Adipocyte (in vitro differentiated cells): ENCODE measurements around the gene FGF22.

ENCODE experiments used
- DNase-seq: peaks from one replicate; pipeline ENCODE4 v3.0.0-alpha.2; 2015; ENCODE audit warnings: low read depth
- H3K27me3 ChIP-seq: replicated peaks from 2 replicates; pipeline ENCODE4 v1.7.0; 2013; ENCODE audit warnings: mild to moderate bottlenecking, low read length, moderate library complexity; ENCODE audit not compliant: control insufficient read depth, insufficient read depth
- H3K36me3 ChIP-seq: 2 replicates; pipeline ENCODE4 v1.7.0; 2013; ENCODE audit warnings: low read length, mild to moderate bottlenecking, moderate library complexity; ENCODE audit not compliant: control insufficient read depth, insufficient read depth, severe bottlenecking
- H3K4me1 ChIP-seq: 2 replicates; pipeline ENCODE4 v1.7.0; 2013; ENCODE audit warnings: mild to moderate bottlenecking, low read length, moderate library complexity; ENCODE audit not compliant: control insufficient read depth, insufficient read depth
- H3K4me3 ChIP-seq: 2 replicates; pipeline ENCODE4 v1.7.0; 2013; ENCODE audit warnings: mild to moderate bottlenecking, low read length, moderate library complexity
- H3K9ac ChIP-seq: 2 replicates; pipeline ENCODE4 v1.7.0; 2013; ENCODE audit warnings: mild to moderate bottlenecking, low read length, moderate library complexity
- H3K9me3 ChIP-seq: 2 replicates; pipeline ENCODE4 v1.7.0; 2013; ENCODE audit warnings: mild to moderate bottlenecking, low read length, moderate library complexity; ENCODE audit not compliant: control insufficient read depth

The FGF22 gene

DNA sequence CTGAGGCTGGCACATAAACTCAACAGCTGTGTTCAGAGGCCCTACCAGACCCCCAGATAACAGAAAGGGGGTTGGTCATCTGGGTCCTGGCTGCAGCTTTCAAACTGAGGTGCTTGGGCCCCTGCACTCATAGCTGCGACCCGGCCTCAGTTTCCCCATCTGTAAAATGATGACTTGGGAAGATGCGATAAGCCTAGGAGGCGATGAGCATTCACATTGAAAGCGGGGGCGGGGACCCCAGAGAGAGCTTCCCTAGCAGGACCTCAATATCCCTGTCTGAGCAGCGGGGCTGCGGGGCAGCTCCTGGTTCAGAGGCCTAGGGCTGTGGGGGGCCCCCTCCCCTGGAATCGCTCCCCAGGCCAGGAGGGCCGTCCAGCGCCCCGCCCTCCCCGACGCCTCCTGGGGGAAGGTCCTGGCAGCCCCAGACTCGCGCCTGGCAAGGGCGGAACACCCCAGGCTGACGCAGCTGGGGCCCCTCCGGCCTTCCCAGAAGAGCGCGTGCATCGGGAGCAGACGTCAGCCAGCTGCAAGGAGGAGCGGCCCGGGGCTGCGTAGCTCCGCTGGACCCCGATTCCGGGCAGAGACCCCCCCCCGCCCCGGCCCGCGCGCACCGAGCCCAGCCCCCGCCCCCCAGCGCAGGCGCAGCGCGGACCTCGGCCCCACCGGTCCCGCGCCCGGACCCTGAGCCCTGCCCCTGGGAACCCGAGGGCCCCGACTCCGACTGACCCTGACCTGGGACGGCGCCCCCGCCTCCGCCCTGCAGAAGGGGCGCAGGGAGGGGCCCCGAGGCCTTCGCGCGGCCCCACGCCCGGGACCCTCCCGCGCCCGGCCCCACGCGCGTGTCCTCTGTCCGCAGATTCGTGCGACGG is 40.0 kb downstream of the FGF22 start:
- Histone ChIP-seq H3K4me1 (peaks cover 33% of the 10 kb centered on the region), H3K9me3 (no peaks in the 10 kb centered on the region), H3K4me3 (peak overlapping the region; percentile 72), H3K27me3 (no peaks in the 10 kb centered on the region), H3K36me3 (peaks cover 9% of the 10 kb centered on the region), H3K9ac (peak overlapping the region; percentile 90)
- peak; percentile 87 for DNase-seq

DNA sequence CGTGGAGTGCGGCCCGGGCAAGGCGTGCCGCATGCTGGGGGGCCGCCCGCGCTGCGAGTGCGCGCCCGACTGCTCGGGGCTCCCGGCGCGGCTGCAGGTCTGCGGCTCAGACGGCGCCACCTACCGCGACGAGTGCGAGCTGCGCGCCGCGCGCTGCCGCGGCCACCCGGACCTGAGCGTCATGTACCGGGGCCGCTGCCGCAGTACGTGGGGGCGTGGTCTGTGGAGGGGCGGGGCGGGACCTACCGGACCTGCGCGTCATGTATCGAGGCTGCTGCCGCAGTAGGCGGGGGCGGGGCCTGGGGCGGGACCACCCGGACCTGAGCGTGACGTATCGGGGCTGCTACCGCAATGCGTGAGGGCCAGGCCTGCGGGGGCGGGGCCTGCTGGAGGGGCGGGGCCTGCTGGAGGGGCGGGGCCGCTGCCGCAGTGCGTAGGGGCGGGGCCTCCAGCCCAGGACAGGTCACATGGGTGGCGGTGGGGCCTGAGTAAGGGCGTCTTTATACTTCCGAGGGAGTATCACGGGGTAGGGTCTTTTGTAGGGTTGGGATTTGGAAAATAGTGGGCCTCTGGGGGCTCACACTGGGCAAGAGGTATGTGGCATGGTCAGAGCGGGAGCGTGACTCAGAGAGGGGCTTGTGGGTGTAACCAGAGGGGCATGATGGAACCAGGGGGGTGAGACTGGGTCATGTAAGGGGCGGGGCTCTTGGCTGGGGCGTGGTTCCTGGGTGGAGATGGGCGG is 40.8 kb downstream of the FGF22 start:
- no peaks in the 10 kb centered on the region for H3K27me3 ChIP-seq
- peak overlapping the region; percentile 74 for H3K4me3 ChIP-seq
- no peaks in the 10 kb centered on the region for H3K9me3 ChIP-seq
- peaks cover 9% of the 10 kb centered on the region for H3K36me3 ChIP-seq
- H3K4me1 ChIP-seq: peaks cover 26% of the 10 kb centered on the region
- peak; percentile 99 for DNase-seq
- H3K9ac ChIP-seq: peak overlapping the region; percentile 90

GRCh38 chr19:681029-682019 is 41.6 kb downstream of the FGF22 start:
- DNase-seq: no peak
- H3K4me3 ChIP-seq: no peak overlapping the region

DNA sequence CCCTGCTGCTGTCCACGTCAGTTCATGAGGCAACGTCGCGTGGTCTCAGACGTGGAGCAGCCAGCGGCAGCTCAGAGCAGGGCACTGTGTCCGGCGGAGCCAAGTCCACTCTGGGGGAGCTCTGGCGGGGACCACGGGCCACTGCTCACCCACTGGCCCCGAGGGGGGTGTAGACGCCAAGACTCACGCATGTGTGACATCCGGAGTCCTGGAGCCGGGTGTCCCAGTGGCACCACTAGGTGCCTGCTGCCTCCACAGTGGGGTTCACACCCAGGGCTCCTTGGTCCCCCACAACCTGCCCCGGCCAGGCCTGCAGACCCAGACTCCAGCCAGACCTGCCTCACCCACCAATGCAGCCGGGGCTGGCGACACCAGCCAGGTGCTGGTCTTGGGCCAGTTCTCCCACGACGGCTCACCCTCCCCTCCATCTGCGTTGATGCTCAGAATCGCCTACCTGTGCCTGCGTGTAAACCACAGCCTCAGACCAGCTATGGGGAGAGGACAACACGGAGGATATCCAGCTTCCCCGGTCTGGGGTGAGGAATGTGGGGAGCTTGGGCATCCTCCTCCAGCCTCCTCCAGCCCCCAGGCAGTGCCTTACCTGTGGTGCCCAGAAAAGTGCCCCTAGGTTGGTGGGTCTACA is 43.1 kb downstream of the FGF22 start:
- Histone ChIP-seq H3K9me3 (no peaks in the 10 kb centered on the region), H3K4me3 (no peak overlapping the region), H3K4me1 (peaks cover 19% of the 10 kb centered on the region), H3K9ac (no peak overlapping the region), H3K36me3 (peaks cover 9% of the 10 kb centered on the region), H3K27me3 (no peaks in the 10 kb centered on the region)
- DNase-seq: no peak

More at GRCh38 chr19:681029-682019, 41.6 kb downstream of the FGF22 start:
- peaks cover 9% of the 10 kb centered on the region for H3K36me3 ChIP-seq
- H3K4me1 ChIP-seq: peaks cover 21% of the 10 kb centered on the region
- no peaks in the 10 kb centered on the region for H3K27me3 ChIP-seq
- no peak overlapping the region for H3K9ac ChIP-seq
- H3K9me3 ChIP-seq: no peaks in the 10 kb centered on the region

DNA sequence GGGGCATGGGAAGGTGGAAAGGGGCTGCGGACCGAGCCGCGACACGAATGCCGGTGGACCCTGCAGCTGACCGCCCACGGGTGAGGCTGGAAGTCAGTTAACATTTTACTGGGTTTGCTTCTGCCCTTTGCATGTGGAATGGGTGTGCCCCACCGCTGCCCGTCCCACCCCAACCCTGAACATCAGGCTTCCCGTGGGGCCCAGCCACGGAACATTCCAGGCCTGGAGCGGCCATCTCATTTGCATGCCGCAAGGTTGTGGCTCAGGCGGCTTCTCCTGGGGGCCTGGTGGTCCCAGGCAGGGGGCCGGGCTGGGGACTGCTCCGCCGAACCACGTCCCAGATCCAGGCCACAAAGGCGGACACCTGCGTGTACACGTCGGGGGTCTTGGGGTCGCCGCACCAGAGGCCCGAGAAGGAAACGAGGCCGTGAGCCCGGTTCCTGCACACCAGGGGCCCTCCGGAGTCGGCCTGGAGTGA is 45.8 kb downstream of the FGF22 start:
- Histone ChIP-seq H3K9me3 (no peaks in the 10 kb centered on the region), H3K27me3 (no peaks in the 10 kb centered on the region), H3K9ac (no peak overlapping the region), H3K4me3 (no peak overlapping the region), H3K36me3 (peaks cover 9% of the 10 kb centered on the region), H3K4me1 (peaks cover 6% of the 10 kb centered on the region)
- no peak for DNase-seq

GRCh38 chr19:686589-687297 is 47.1 kb downstream of the FGF22 start:
- Histone ChIP-seq H3K36me3 (peaks cover 3% of the 10 kb centered on the region), H3K27me3 (no peaks in the 10 kb centered on the region), H3K9me3 (no peaks in the 10 kb centered on the region), H3K4me1 (peaks cover 3% of the 10 kb centered on the region), H3K9ac (no peak overlapping the region), H3K4me3 (no peak overlapping the region)
- DNase-seq: no peak

- Histone ChIP-seq H3K9ac (no peak overlapping the region), H3K4me3 (no peak overlapping the region), H3K9me3 (no peaks in the 10 kb centered on the region), H3K27me3 (no peaks in the 10 kb centered on the region), H3K36me3 (no peaks in the 10 kb centered on the region), H3K4me1 (peaks cover 3% of the 10 kb centered on the region)
- no peak for DNase-seq
These were observed 48.0 kb downstream of the FGF22 start for GRCh38 chr19:687569-688166.

GRCh38 chr19:688214-688613 is 48.5 kb downstream of the FGF22 start:
- H3K4me1 ChIP-seq: peaks cover 3% of the 10 kb centered on the region
- H3K4me3 ChIP-seq: no peak overlapping the region
- no peaks in the 10 kb centered on the region for H3K36me3 ChIP-seq
- H3K27me3 ChIP-seq: no peaks in the 10 kb centered on the region
- H3K9me3 ChIP-seq: no peaks in the 10 kb centered on the region
- DNase-seq: no peak
- no peak overlapping the region for H3K9ac ChIP-seq

- H3K27me3 ChIP-seq: no peaks in the 10 kb centered on the region
- H3K9ac ChIP-seq: no peak overlapping the region
- H3K4me1 ChIP-seq: peaks cover 3% of the 10 kb centered on the region
- no peaks in the 10 kb centered on the region for H3K9me3 ChIP-seq
- no peaks in the 10 kb centered on the region for H3K36me3 ChIP-seq
- DNase-seq: no peak
- H3K4me3 ChIP-seq: no peak overlapping the region
These were observed 49.3 kb downstream of the FGF22 start for GRCh38 chr19:688992-689391.

DNA sequence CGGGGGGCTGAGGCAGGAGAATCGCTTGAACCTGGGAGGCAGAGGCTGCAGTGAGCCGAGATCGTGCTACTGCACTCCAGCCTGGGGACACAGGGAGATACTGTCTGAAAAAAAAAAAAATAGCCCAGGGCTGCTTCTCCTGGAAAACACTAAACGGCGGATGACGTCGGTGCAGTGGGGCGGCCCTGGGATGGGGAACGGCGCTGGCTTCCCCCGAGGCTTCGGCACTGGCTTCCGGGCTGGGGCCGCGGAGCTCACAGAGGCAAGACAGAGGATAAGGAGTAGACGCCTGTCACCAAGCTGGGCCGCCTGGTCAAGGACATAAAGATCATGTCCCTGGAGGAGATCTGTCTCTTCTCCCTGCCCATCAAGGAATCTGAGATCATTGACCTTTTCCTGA is 50.5 kb downstream of the FGF22 start:
- H3K9me3 ChIP-seq: no peaks in the 10 kb centered on the region
- H3K36me3 ChIP-seq: no peaks in the 10 kb centered on the region
- no peak overlapping the region for H3K4me3 ChIP-seq
- DNase-seq: no peak
- H3K4me1 ChIP-seq: peaks cover 3% of the 10 kb centered on the region
- no peak overlapping the region for H3K9ac ChIP-seq
- H3K27me3 ChIP-seq: no peaks in the 10 kb centered on the region
